Activated T-cell treated with anti-CD3 and anti-CD28 coated beads, Interleukin-2, amount 50 U/mL, for 24 hours (primary cell): Measurements from ENCODE around the gene CTSH.

Experiments used
- DNase-seq: peaks from one replicate; pipeline ENCODE4 v3.0.0-alpha.2; 2020
- H3K27ac Mint-ChIP-seq: 2 replicates; pipeline ENCODE4 v1.8.0; 2020; ENCODE audit warnings: mild to moderate bottlenecking, mixed read lengths
- H3K27me3 Mint-ChIP-seq: 2 replicates; pipeline ENCODE4 v1.8.0; 2020; ENCODE audit warnings: mixed read lengths
- H3K36me3 Mint-ChIP-seq: 2 replicates; pipeline ENCODE4 v1.8.0; 2020; ENCODE audit warnings: low read depth, mixed read lengths
- H3K4me1 Mint-ChIP-seq: 2 replicates; pipeline ENCODE4 v1.8.0; 2020; ENCODE audit warnings: low read depth, mixed read lengths
- H3K4me3 Mint-ChIP-seq: 2 replicates; pipeline ENCODE4 v1.8.0; 2020; ENCODE audit warnings: mild to moderate bottlenecking, moderate library complexity, mixed read lengths
- H3K9me3 Mint-ChIP-seq: 2 replicates; pipeline ENCODE4 v1.8.0; 2020; ENCODE audit warnings: mixed read lengths

The CTSH gene

GRCh38 chr15:78960308-78960707 lies 15.5 kb upstream of the CTSH start:
- Mint-ChIP-seq H3K4me3 (no peak overlapping the region), H3K27me3 (no peaks in the 10 kb centered on the region), H3K9me3 (no peaks in the 10 kb centered on the region), H3K4me1 (no peaks in the 10 kb centered on the region), H3K27ac (no peak overlapping the region), H3K36me3 (no peaks in the 10 kb centered on the region)
- DNase-seq: no peak

- no peak for DNase-seq
- Mint-ChIP-seq H3K27me3 (no peaks in the 10 kb centered on the region), H3K4me1 (no peaks in the 10 kb centered on the region), H3K4me3 (no peak overlapping the region), H3K27ac (no peak overlapping the region), H3K36me3 (no peaks in the 10 kb centered on the region), H3K9me3 (no peaks in the 10 kb centered on the region)
Measured at GRCh38 chr15:78959360-78959759, 14.5 kb upstream of the CTSH start.

- no peaks in the 10 kb centered on the region for H3K9me3 Mint-ChIP-seq
- H3K4me1 Mint-ChIP-seq: no peaks in the 10 kb centered on the region
- no peak overlapping the region for H3K27ac Mint-ChIP-seq
- H3K27me3 Mint-ChIP-seq: no peaks in the 10 kb centered on the region
- no peak for DNase-seq
- H3K4me3 Mint-ChIP-seq: no peak overlapping the region
- no peaks in the 10 kb centered on the region for H3K36me3 Mint-ChIP-seq
Measured at GRCh38 chr15:78957416-78958093, 12.7 kb upstream of the CTSH start.

- Mint-ChIP-seq H3K27ac (no peak overlapping the region), H3K4me1 (no peaks in the 10 kb centered on the region), H3K36me3 (no peaks in the 10 kb centered on the region), H3K9me3 (no peaks in the 10 kb centered on the region), H3K4me3 (no peak overlapping the region), H3K27me3 (no peaks in the 10 kb centered on the region)
- DNase-seq: no peak
Measured at GRCh38 chr15:78956937-78957336, 12.1 kb upstream of the CTSH start.

- H3K4me3 Mint-ChIP-seq: no peak overlapping the region
- H3K27ac Mint-ChIP-seq: no peak overlapping the region
- no peaks in the 10 kb centered on the region for H3K9me3 Mint-ChIP-seq
Measured at GRCh38 chr15:78955355-78955754, 10.5 kb upstream of the CTSH start.

GRCh38 chr15:78951841-78952238 lies 7.0 kb upstream of the CTSH start:
- peaks cover 8% of the 10 kb centered on the region for H3K4me1 Mint-ChIP-seq
- H3K4me3 Mint-ChIP-seq: no peak overlapping the region
- no peak for DNase-seq
- H3K27me3 Mint-ChIP-seq: peaks cover 2% of the 10 kb centered on the region
- no peaks in the 10 kb centered on the region for H3K9me3 Mint-ChIP-seq
- no peak overlapping the region for H3K27ac Mint-ChIP-seq
- no peaks in the 10 kb centered on the region for H3K36me3 Mint-ChIP-seq

More at GRCh38 chr15:78955355-78955754, 10.5 kb upstream of the CTSH start:
- Mint-ChIP-seq H3K4me1 (peaks cover 8% of the 10 kb centered on the region), H3K36me3 (no peaks in the 10 kb centered on the region), H3K27me3 (no peaks in the 10 kb centered on the region)
- no peak for DNase-seq

GRCh38 chr15:78950902-78951840 lies 6.3 kb upstream of the CTSH start:
- peaks cover 5% of the 10 kb centered on the region for H3K27me3 Mint-ChIP-seq
- no peak overlapping the region for H3K27ac Mint-ChIP-seq
- no peaks in the 10 kb centered on the region for H3K36me3 Mint-ChIP-seq
- H3K4me3 Mint-ChIP-seq: no peak overlapping the region
- no peak for DNase-seq
- peaks cover 8% of the 10 kb centered on the region for H3K4me1 Mint-ChIP-seq
- H3K9me3 Mint-ChIP-seq: no peaks in the 10 kb centered on the region

- H3K9me3 Mint-ChIP-seq: no peaks in the 10 kb centered on the region
- no peak overlapping the region for H3K4me3 Mint-ChIP-seq
- H3K27me3 Mint-ChIP-seq: peaks cover 7% of the 10 kb centered on the region
- no peaks in the 10 kb centered on the region for H3K36me3 Mint-ChIP-seq
- DNase-seq: no peak
- no peak overlapping the region for H3K27ac Mint-ChIP-seq
- H3K4me1 Mint-ChIP-seq: peaks cover 8% of the 10 kb centered on the region
Measured at GRCh38 chr15:78950343-78950742, 5.5 kb upstream of the CTSH start.

- no peak for DNase-seq
- Mint-ChIP-seq H3K36me3 (no peaks in the 10 kb centered on the region), H3K4me3 (no peak overlapping the region), H3K27me3 (peaks cover 10% of the 10 kb centered on the region), H3K4me1 (peaks cover 11% of the 10 kb centered on the region), H3K9me3 (no peaks in the 10 kb centered on the region), H3K27ac (no peak overlapping the region)
Measured at GRCh38 chr15:78949461-78949860, 4.6 kb upstream of the CTSH start.

GRCh38 chr15:78947506-78947905 lies 2.7 kb upstream of the CTSH start:
- Mint-ChIP-seq H3K27me3 (peaks cover 25% of the 10 kb centered on the region), H3K36me3 (no peaks in the 10 kb centered on the region), H3K27ac (no peak overlapping the region), H3K4me1 (peaks cover 13% of the 10 kb centered on the region), H3K9me3 (no peaks in the 10 kb centered on the region), H3K4me3 (no peak overlapping the region)
- no peak for DNase-seq

- no peak for DNase-seq
- Mint-ChIP-seq H3K4me3 (no peak overlapping the region), H3K4me1 (peaks cover 9% of the 10 kb centered on the region), H3K27me3 (peaks cover 28% of the 10 kb centered on the region), H3K36me3 (no peaks in the 10 kb centered on the region), H3K27ac (no peak overlapping the region), H3K9me3 (no peaks in the 10 kb centered on the region)
Measured at GRCh38 chr15:78946493-78946892, 1.6 kb upstream of the CTSH start.

- DNase-seq: no peak
- Mint-ChIP-seq H3K27ac (peak overlapping the region; percentile 29), H3K9me3 (no peaks in the 10 kb centered on the region), H3K36me3 (no peaks in the 10 kb centered on the region), H3K4me1 (peaks cover 10% of the 10 kb centered on the region), H3K4me3 (peak overlapping the region; percentile 68), H3K27me3 (peaks cover 28% of the 10 kb centered on the region)
Measured at GRCh38 chr15:78944202-78944625, 632 bp downstream of the CTSH start.

- H3K27ac Mint-ChIP-seq: no peak overlapping the region
- peak overlapping the region; percentile 68 for H3K4me3 Mint-ChIP-seq
Measured at GRCh38 chr15:78943692-78944091, 1.2 kb downstream of the CTSH start.

GRCh38 chr15:78942741-78943140 lies 2.1 kb downstream of the CTSH start:
- no peaks in the 10 kb centered on the region for H3K9me3 Mint-ChIP-seq
- H3K27me3 Mint-ChIP-seq: peaks cover 31% of the 10 kb centered on the region
- no peak overlapping the region for H3K27ac Mint-ChIP-seq
- no peak for DNase-seq
- H3K36me3 Mint-ChIP-seq: peaks cover 2% of the 10 kb centered on the region
- peaks cover 20% of the 10 kb centered on the region for H3K4me1 Mint-ChIP-seq
- H3K4me3 Mint-ChIP-seq: no peak overlapping the region

More at GRCh38 chr15:78943692-78944091, 1.2 kb downstream of the CTSH start:
- Mint-ChIP-seq H3K36me3 (no peaks in the 10 kb centered on the region), H3K4me1 (peaks cover 15% of the 10 kb centered on the region), H3K9me3 (no peaks in the 10 kb centered on the region), H3K27me3 (peaks cover 28% of the 10 kb centered on the region)
- no peak for DNase-seq
